ENCODE results near the gene MILR1.

Gene MILR1

DNA sequence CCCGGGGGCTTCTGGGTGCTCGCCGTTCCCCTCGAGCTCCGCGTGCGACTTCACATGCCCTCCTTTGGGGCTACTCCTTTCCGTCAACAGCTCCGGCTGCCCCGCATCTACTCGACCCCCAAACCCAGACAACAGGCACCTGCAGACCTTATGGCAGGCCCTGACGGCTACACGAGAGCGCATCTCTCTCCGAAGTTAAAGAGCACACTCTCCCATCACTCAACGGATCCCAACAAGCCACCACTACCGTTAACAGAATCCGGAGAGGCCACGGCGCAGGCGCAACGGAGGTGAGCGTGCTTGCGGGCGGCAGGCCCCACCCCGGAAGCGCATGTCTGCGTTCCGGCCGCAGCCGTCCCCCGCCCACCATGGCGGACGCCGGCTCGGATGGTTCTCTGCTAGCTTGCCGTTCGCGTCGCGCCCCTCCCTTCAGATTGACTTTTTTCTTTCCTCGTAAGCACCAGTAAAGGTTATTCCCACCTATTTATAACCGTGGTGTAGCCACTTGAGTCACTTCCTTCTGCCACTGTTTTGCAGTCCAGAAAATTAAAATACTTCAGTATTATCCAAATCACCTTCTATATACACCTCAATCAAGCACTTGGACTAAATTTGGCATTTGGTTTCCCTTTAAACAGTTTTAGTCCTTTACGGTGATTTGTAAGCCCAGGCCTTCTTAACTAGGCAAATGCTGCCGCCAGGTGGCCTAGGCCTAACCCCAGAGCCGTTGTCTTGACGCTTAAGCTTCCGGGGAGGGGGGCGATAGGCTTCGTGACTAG lies 48.1 kb downstream of the MILR1 start, which contains the start of gene POLG2 (continued):
- peak; percentile 31 for TF ChIP-seq ZNF341 (tag by site-specific recombination; IDR thresholded peaks at IDR 0.05; ENCODE audit: low read depth)
- peak; percentile 52 for TF ChIP-seq EGR2 (tag by site-specific recombination; IDR thresholded peaks at IDR 0.05; ENCODE audit: low read depth)
- TF ChIP-seq ZNF677 (tag by site-specific recombination; IDR thresholded peaks at IDR 0.05) = no peak
- no peak for TF ChIP-seq ZNF596 (tag by site-specific recombination; IDR thresholded peaks at IDR 0.05)
- TF ChIP-seq HOXA7 (CRISPR knock-in tag; IDR thresholded peaks at IDR 0.05; ENCODE audit: borderline replicate concordance) = no peak
- no peak for TF ChIP-seq ZBTB1 (tag by site-specific recombination; IDR thresholded peaks at IDR 0.05)
- TF ChIP-seq, protein P1, sequence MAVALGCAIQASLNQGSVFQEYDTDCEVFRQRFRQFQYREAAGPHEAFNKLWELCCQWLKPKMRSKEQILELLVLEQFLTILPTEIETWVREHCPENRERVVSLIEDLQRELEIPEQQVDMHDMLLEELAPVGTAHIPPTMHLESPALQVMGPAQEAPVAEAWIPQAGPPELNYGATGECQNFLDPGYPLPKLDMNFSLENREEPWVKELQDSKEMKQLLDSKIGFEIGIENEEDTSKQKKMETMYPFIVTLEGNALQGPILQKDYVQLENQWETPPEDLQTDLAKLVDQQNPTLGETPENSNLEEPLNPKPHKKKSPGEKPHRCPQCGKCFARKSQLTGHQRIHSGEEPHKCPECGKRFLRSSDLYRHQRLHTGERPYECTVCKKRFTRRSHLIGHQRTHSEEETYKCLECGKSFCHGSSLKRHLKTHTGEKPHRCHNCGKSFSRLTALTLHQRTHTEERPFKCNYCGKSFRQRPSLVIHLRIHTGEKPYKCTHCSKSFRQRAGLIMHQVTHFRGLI (tag by site-specific recombination; IDR thresholded peaks at IDR 0.05) = no peak
- no peak for TF ChIP-seq ZNF133 (tag by site-specific recombination; IDR thresholded peaks at IDR 0.05)
- no peak for TF ChIP-seq ZNF354C (tag by site-specific recombination; IDR thresholded peaks at IDR 0.05; ENCODE audit: borderline replicate concordance, low read depth)
- TF ChIP-seq, protein P2, sequence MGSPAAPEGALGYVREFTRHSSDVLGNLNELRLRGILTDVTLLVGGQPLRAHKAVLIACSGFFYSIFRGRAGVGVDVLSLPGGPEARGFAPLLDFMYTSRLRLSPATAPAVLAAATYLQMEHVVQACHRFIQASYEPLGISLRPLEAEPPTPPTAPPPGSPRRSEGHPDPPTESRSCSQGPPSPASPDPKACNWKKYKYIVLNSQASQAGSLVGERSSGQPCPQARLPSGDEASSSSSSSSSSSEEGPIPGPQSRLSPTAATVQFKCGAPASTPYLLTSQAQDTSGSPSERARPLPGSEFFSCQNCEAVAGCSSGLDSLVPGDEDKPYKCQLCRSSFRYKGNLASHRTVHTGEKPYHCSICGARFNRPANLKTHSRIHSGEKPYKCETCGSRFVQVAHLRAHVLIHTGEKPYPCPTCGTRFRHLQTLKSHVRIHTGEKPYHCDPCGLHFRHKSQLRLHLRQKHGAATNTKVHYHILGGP (tag by site-specific recombination; IDR thresholded peaks at IDR 0.05) = no peak
- TF ChIP-seq ZNF146 (tag by site-specific recombination; IDR thresholded peaks at IDR 0.05) = no peak
- no peak for TF ChIP-seq GLI2 (tag by site-specific recombination; IDR thresholded peaks at IDR 0.05; ENCODE audit: borderline replicate concordance, low read depth)
- TF ChIP-seq ZNF416 (tag by site-specific recombination; IDR thresholded peaks at IDR 0.05) = no peak
- no peak for TF ChIP-seq RBAK (tag by site-specific recombination; IDR thresholded peaks at IDR 0.05)
- 0 out of 2 replicates have a peak, but pooled peaks have one; percentile 40 for TF ChIP-seq ZNF561 (tag by site-specific recombination; IDR thresholded peaks at IDR 0.05; ENCODE audit: borderline replicate concordance)
- no peak for TF ChIP-seq ZNF248 (tag by site-specific recombination; IDR thresholded peaks at IDR 0.05)
- no peak for TF ChIP-seq BCL11B (tag by site-specific recombination; IDR thresholded peaks at IDR 0.05; ENCODE audit: low read depth)
- peak; percentile 67; the same call in 1 of the 2 replicates for TF ChIP-seq YY2 (tag by site-specific recombination; IDR thresholded peaks at IDR 0.05)
- TF ChIP-seq ZNF621 (tag by site-specific recombination; IDR thresholded peaks at IDR 0.05) = no peak
- TF ChIP-seq, protein P3, sequence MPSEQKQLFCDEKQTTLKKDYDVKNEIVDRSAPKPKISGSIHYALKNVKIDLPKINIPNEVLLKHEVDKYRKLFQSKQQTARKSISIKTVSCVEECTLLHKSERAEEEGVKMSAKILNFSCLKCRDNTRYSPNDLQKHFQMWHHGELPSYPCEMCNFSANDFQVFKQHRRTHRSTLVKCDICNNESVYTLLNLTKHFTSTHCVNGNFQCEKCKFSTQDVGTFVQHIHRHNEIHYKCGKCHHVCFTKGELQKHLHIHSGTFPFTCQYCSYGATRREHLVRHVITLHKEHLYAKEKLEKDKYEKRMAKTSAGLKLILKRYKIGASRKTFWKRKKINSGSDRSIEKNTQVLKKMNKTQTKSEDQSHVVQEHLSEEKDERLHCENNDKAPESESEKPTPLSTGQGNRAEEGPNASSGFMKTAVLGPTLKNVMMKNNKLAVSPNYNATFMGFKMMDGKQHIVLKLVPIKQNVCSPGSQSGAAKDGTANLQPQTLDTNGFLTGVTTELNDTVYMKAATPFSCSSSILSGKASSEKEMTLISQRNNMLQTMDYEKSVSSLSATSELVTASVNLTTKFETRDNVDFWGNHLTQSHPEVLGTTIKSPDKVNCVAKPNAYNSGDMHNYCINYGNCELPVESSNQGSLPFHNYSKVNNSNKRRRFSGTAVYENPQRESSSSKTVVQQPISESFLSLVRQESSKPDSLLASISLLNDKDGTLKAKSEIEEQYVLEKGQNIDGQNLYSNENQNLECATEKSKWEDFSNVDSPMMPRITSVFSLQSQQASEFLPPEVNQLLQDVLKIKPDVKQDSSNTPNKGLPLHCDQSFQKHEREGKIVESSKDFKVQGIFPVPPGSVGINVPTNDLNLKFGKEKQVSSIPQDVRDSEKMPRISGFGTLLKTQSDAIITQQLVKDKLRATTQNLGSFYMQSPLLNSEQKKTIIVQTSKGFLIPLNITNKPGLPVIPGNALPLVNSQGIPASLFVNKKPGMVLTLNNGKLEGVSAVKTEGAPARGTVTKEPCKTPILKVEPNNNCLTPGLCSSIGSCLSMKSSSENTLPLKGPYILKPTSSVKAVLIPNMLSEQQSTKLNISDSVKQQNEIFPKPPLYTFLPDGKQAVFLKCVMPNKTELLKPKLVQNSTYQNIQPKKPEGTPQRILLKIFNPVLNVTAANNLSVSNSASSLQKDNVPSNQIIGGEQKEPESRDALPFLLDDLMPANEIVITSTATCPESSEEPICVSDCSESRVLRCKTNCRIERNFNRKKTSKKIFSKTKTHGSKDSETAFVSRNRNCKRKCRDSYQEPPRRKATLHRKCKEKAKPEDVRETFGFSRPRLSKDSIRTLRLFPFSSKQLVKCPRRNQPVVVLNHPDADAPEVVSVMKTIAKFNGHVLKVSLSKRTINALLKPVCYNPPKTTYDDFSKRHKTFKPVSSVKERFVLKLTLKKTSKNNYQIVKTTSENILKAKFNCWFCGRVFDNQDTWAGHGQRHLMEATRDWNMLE (tag by site-specific recombination; conservative IDR thresholded peaks at IDR 0.05; ENCODE audit: low read depth) = peak; percentile 24; the same call in 1 of the 2 replicates
- TF ChIP-seq, protein P4, sequence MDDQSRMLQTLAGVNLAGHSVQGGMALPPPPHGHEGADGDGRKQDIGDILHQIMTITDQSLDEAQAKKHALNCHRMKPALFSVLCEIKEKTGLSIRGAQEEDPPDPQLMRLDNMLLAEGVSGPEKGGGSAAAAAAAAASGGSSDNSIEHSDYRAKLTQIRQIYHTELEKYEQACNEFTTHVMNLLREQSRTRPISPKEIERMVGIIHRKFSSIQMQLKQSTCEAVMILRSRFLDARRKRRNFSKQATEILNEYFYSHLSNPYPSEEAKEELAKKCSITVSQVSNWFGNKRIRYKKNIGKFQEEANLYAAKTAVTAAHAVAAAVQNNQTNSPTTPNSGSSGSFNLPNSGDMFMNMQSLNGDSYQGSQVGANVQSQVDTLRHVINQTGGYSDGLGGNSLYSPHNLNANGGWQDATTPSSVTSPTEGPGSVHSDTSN (CRISPR knock-in tag; IDR thresholded peaks at IDR 0.05) = 0 out of 2 replicates have a peak, but pooled peaks have one; percentile 13
- no peak for TF ChIP-seq ZNF610 (tag by site-specific recombination; IDR thresholded peaks at IDR 0.05; ENCODE audit: borderline replicate concordance)
- TF ChIP-seq ZNF830 (tag by site-specific recombination; IDR thresholded peaks at IDR 0.05; ENCODE audit: low read depth) = no peak
- TF ChIP-seq ZNF2 (tag by site-specific recombination; IDR thresholded peaks at IDR 0.05) = peak; percentile 55
- TF ChIP-seq, protein P5, sequence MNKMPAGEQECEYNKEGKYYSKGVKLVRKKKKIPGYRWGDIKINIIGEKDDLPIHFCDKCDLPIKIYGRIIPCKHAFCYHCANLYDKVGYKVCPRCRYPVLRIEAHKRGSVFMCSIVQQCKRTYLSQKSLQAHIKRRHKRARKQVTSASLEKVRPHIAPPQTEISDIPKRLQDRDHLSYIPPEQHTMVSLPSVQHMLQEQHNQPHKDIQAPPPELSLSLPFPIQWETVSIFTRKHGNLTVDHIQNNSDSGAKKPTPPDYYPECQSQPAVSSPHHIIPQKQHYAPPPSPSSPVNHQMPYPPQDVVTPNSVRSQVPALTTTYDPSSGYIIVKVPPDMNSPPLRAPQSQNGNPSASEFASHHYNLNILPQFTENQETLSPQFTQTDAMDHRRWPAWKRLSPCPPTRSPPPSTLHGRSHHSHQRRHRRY (tag by site-specific recombination; IDR thresholded peaks at IDR 0.05) = no peak
- TF ChIP-seq ZNF140 (tag by site-specific recombination; IDR thresholded peaks at IDR 0.05) = no peak
- TF ChIP-seq, protein P6, sequence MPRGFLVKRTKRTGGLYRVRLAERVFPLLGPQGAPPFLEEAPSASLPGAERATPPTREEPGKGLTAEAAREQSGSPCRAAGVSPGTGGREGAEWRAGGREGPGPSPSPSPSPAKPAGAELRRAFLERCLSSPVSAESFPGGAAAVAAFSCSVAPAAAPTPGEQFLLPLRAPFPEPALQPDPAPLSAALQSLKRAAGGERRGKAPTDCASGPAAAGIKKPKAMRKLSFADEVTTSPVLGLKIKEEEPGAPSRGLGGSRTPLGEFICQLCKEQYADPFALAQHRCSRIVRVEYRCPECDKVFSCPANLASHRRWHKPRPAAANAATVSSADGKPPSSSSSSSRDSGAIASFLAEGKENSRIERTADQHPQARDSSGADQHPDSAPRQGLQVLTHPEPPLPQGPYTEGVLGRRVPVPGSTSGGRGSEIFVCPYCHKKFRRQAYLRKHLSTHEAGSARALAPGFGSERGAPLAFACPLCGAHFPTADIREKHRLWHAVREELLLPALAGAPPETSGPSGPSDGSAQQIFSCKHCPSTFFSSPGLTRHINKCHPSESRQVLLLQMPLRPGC (tag by site-specific recombination; IDR thresholded peaks at IDR 0.05) = no peak
- peak; percentile 48; the same call in 1 of the 2 replicates for TF ChIP-seq KLF1 (tag by site-specific recombination; IDR thresholded peaks at IDR 0.05)
